ENCODE results near the gene TSPAN16. TPM values are rescaled to one million over a fixed set of nuclear protein-coding genes. Genes with fewer than 3 reads are reported as not detected.
"Not testable (repeated sequence)": the region's sequence is repeated elsewhere in the genome, so short reads cannot be mapped to it uniquely, and the experiment has no call there.

TSPAN16 gene
- total RNA-seq, 1 experiment from 2014 or later, result not detected

DNA sequence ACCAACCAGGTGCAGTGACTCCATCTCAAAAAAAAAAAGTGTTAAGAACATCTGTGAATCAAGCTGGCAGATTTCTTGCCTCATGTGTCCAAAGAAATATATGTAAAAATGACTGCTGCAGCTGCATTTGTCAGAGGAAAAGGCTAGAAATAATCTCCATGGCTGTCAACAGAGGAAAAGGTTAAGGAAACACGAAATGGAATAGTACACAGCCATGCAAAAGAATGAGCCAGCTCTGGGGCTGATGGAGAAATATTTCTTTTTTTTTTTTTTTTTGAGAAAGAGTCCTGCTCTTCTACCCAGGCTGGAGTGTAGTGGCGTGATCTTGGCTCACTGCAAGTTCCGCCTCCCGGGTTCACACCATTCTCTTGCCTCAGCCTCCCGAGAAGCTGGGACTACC, 36.9 kb downstream of the TSPAN16 start:
- H3K27ac Mint-ChIP-seq (ENCODE audit: unreplicated experiment), result no peak overlapping the region
- BruUV-seq (replicated peaks), result no TSS peak
- CTCF ChIA-PET, result no interaction called here
- H3K9me3 Mint-ChIP-seq (ENCODE audit: low read depth, unreplicated experiment), result no peaks in the 10 kb centered on the region
- no peak overlapping the region for H3K4me3 Mint-ChIP-seq (ENCODE audit: low read depth, unreplicated experiment)
- H3K4me1 Mint-ChIP-seq (ENCODE audit: low read depth, unreplicated experiment), result no peaks in the 10 kb centered on the region
- intact Hi-C loops (cut with micrococcal nuclease; ENCODE audit: unreplicated experiment), result no loop called here
- TF ChIP-seq, protein P1, sequence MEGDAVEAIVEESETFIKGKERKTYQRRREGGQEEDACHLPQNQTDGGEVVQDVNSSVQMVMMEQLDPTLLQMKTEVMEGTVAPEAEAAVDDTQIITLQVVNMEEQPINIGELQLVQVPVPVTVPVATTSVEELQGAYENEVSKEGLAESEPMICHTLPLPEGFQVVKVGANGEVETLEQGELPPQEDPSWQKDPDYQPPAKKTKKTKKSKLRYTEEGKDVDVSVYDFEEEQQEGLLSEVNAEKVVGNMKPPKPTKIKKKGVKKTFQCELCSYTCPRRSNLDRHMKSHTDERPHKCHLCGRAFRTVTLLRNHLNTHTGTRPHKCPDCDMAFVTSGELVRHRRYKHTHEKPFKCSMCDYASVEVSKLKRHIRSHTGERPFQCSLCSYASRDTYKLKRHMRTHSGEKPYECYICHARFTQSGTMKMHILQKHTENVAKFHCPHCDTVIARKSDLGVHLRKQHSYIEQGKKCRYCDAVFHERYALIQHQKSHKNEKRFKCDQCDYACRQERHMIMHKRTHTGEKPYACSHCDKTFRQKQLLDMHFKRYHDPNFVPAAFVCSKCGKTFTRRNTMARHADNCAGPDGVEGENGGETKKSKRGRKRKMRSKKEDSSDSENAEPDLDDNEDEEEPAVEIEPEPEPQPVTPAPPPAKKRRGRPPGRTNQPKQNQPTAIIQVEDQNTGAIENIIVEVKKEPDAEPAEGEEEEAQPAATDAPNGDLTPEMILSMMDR (IDR thresholded peaks at IDR 0.05; ENCODE audit: unreplicated experiment), result no peak
- DNase-seq, result no peak
- H3K36me3 Mint-ChIP-seq (ENCODE audit: insufficient read depth, unreplicated experiment), result no peaks in the 10 kb centered on the region
- no peaks in the 10 kb centered on the region for H3K27me3 Mint-ChIP-seq (ENCODE audit: unreplicated experiment)

DNA sequence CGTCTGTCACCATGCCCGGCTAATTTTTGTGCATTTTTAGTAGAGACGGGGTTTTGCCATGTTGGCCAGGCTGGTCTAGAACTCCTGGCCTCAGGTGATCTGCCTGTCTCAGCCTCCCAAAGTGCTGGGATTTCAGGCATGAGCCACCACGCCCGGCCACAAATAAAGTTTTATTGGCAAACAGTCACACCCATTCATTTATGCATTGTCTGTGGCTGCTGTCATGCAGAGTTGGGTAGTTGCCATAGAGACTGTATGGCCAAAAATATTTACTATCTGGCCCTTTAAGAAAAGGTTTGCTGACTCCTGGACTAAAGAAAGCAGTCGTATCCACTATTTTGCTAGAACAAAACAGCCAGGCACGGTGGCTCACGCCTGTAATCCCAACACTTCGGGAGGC, 37.9 kb downstream of the TSPAN16 start:
- CTCF ChIA-PET; H3K36me3 Mint-ChIP-seq (ENCODE audit: insufficient read depth, unreplicated experiment); BruUV-seq (replicated peaks); DNase-seq; intact Hi-C loops (cut with micrococcal nuclease; ENCODE audit: unreplicated experiment); H3K27ac Mint-ChIP-seq (ENCODE audit: unreplicated experiment); H3K4me3 Mint-ChIP-seq (ENCODE audit: low read depth, unreplicated experiment); H3K4me1 Mint-ChIP-seq (ENCODE audit: low read depth, unreplicated experiment); H3K27me3 Mint-ChIP-seq (ENCODE audit: unreplicated experiment); H3K9me3 Mint-ChIP-seq (ENCODE audit: low read depth, unreplicated experiment): not testable (repeated sequence)

DNA sequence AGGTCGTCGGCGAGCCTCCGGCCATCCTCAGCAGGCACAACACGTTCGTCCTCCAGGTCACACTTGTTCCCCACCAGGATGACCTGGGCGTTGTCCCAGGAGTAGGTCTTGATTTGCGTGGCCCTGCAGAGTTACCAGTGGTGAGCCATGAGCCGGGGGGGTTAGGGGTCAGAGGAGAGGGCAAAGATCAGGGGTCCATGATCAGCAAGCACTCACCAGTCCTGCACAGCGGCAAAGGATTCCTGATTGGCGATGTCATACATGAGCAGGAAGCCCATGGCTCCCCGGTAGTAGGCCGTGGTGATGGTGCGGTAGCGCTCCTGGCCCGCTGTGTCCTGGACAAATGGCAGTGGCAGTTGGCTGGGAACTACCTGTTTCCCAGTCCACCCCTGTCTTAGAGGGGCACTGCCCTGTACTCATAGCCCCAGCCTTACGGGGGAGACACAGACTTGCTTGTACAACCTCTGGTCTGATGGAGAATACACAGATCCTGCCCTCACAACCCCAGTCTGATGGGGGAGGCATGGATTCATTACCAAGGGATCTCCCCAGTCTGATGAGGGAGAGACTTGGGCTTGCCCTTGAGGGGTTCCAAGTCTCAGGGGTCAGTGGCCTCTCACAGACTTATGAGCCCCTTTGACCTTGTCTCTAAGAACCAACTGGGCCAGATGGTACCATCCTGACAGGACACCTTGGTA, 39.6 kb downstream of the TSPAN16 start:
- no peak overlapping the region for H3K27ac Mint-ChIP-seq (ENCODE audit: unreplicated experiment)
- intact Hi-C loops (cut with micrococcal nuclease; ENCODE audit: unreplicated experiment), result no loop called here

DNA sequence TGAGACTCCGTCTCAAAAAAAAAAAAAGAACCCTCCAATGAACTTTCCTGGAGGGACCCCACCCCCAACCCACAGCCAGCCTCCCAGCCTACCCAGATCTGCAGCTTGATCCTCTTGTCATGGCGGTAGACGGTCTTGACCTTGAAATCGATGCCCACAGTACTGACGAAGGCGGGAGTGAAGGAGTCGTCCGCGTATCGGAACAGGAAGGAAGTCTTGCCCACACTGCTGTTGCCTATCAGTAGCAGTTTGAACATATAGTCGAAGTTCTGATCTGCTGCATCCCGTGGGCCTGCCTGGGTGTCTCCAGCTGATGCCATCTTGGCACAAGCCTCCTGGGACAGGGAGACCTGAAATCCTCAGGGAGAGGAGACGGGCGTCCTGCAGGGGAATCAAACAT, 41.1 kb downstream of the TSPAN16 start:
- no peak for DNase-seq
- TF ChIP-seq, protein P1 (IDR thresholded peaks at IDR 0.05; ENCODE audit: unreplicated experiment), result no peak
- CTCF ChIA-PET, result no interaction called here
- no TSS peak for BruUV-seq (replicated peaks)
- peaks cover 12% of the 10 kb centered on the region for H3K36me3 Mint-ChIP-seq (ENCODE audit: insufficient read depth, unreplicated experiment)
- H3K27me3 Mint-ChIP-seq (ENCODE audit: unreplicated experiment), result no peaks in the 10 kb centered on the region
- no peak overlapping the region for H3K4me3 Mint-ChIP-seq (ENCODE audit: low read depth, unreplicated experiment)
- no peaks in the 10 kb centered on the region for H3K4me1 Mint-ChIP-seq (ENCODE audit: low read depth, unreplicated experiment)
- H3K27ac Mint-ChIP-seq (ENCODE audit: unreplicated experiment), result no peak overlapping the region
- intact Hi-C loops (cut with micrococcal nuclease; ENCODE audit: unreplicated experiment), result no loop called here
- H3K9me3 Mint-ChIP-seq (ENCODE audit: low read depth, unreplicated experiment), result no peaks in the 10 kb centered on the region

More for the DNA sequence above, 39.6 kb downstream of the TSPAN16 start:
- no TSS peak for BruUV-seq (replicated peaks)
- no peaks in the 10 kb centered on the region for H3K9me3 Mint-ChIP-seq (ENCODE audit: low read depth, unreplicated experiment)
- H3K27me3 Mint-ChIP-seq (ENCODE audit: unreplicated experiment), result no peaks in the 10 kb centered on the region
- DNase-seq, result no peak
- CTCF ChIA-PET, result no interaction called here
- no peak overlapping the region for H3K4me3 Mint-ChIP-seq (ENCODE audit: low read depth, unreplicated experiment)
- H3K4me1 Mint-ChIP-seq (ENCODE audit: low read depth, unreplicated experiment), result no peaks in the 10 kb centered on the region
- peaks cover 12% of the 10 kb centered on the region for H3K36me3 Mint-ChIP-seq (ENCODE audit: insufficient read depth, unreplicated experiment)
- TF ChIP-seq, protein P1 (IDR thresholded peaks at IDR 0.05; ENCODE audit: unreplicated experiment), result no peak

DNA sequence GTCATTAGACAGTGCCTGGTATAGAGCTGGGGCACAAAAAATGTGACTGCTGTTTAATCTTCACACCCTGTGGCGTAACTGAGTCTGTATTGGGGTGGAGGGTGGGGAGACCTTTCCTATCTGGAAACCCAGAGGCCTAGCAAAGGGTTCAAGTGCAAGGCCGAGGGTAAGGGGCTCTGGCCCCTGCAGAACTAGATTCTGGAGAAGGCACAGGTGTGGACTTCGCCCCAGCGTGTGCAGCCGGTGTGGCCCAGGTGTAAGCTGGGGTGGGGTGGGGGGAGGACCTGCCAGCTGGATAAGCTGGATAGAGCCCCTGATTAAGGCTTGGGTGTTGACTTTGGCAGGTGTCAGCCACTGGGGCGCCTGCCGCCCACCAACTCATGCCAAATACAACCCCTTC, 42.2 kb downstream of the TSPAN16 start:
- CTCF ChIA-PET, result interaction anchor here (0.7 kb wide), 1 partner anchor 905 kb away, joined by 3 read pairs; no protein-coding TSS in a partner anchor
- Mint-ChIP-seq H3K9me3 (ENCODE audit: low read depth, unreplicated experiment) (no peaks in the 10 kb centered on the region), H3K27me3 (ENCODE audit: unreplicated experiment) (no peaks in the 10 kb centered on the region), H3K36me3 (ENCODE audit: insufficient read depth, unreplicated experiment) (peaks cover 20% of the 10 kb centered on the region), H3K27ac (ENCODE audit: unreplicated experiment) (no peak overlapping the region), H3K4me3 (ENCODE audit: low read depth, unreplicated experiment) (no peak overlapping the region), H3K4me1 (ENCODE audit: low read depth, unreplicated experiment) (no peaks in the 10 kb centered on the region)
- BruUV-seq (replicated peaks), result no TSS peak
- intact Hi-C loops (cut with micrococcal nuclease; ENCODE audit: unreplicated experiment), result no loop called here
- TF ChIP-seq, protein P1 (IDR thresholded peaks at IDR 0.05; ENCODE audit: unreplicated experiment), result no peak
- DNase-seq, result no peak

All from Calu3 (cell line).